Bronchial epithelial cell (primary cell): ENCODE measurements around the gene IMP4. TPM values are rescaled to one million over a fixed set of nuclear protein-coding genes. Genes with fewer than 3 reads are reported as not detected.
A peak's percentile ranks its signal among the peaks of the same experiment; 100 is the strongest.

Source experiments
- DNase-seq: peaks from one replicate; pipeline ENCODE4 v3.0.0-alpha.2; 2010; ENCODE audit warnings: low read depth
- FAIRE-seq: peaks from 2 replicates; lab custom pipeline; 2011; peaks lifted over from hg19 to GRCh38; lab: Jason Lieb, UNC
- H3K27me3 ChIP-seq: 2 replicates; pipeline ENCODE4 v1.5.1; 2011; ENCODE audit warnings: low read length; ENCODE audit not compliant: control insufficient read depth, insufficient read depth
- H3K36me3 ChIP-seq: 2 replicates; pipeline ENCODE4 v1.5.1; 2011; ENCODE audit warnings: low read length; ENCODE audit not compliant: control insufficient read depth, insufficient read depth
- H3K4me3 ChIP-seq: 2 replicates; pipeline ENCODE4 v1.5.1; 2011; ENCODE audit warnings: mild to moderate bottlenecking, low read depth, low read length, control low read depth
- total RNA-seq: library from RNA; depleted of rRNA; stranded (reverse); fragments of >200 nt; gene quantifications from 2 replicates; pipeline ENCODE4 v1.2.1, GENCODE V29; 2014
- TF ChIP-seq, protein P1 (sequence below): IDR thresholded peaks from 2 replicates; pipeline ENCODE4 v1.5.1; 2011; ENCODE audit warnings: mild to moderate bottlenecking, moderate library complexity, low read length, control low read depth, inconsistent platforms; ENCODE audit not compliant: insufficient read depth, severe bottlenecking

The IMP4 gene
- total RNA-seq, 1 donor from 2014 or later, result 173 TPM

DNA sequence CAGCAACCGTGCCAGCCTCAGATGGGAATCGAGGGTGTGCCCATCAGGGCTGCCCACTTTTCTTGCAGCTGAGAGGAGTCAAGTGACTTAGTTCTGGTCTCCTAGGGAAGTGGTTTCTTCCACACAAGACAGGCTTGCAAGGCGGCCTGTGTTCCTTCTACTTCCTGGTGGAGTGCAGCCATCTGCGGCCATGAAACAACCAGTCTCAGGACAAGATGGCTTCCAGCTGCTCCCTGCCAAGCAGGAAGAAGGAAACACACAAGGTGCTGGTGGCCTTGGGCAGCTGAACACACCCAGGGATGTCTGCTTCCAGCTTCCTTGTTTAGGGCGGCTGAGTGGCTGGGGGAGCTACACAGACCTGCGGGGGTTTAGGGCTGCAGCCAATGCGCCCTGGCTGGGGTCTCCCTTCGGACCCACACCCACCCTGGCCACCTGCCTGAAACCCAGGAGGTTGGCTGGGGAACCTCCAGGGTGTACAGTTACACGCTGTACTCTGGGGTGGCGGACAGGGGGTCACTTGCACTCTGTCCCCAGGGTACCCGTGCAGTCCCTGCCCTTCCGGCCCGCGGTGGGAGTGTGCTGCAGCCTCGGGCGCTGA lies 47.9 kb downstream of the IMP4 start:
- FAIRE-seq, result no peak
- no peak for DNase-seq
- no peaks in the 10 kb centered on the region for H3K36me3 ChIP-seq
- H3K27me3 ChIP-seq, result no peaks in the 10 kb centered on the region
- TF ChIP-seq, protein P1, sequence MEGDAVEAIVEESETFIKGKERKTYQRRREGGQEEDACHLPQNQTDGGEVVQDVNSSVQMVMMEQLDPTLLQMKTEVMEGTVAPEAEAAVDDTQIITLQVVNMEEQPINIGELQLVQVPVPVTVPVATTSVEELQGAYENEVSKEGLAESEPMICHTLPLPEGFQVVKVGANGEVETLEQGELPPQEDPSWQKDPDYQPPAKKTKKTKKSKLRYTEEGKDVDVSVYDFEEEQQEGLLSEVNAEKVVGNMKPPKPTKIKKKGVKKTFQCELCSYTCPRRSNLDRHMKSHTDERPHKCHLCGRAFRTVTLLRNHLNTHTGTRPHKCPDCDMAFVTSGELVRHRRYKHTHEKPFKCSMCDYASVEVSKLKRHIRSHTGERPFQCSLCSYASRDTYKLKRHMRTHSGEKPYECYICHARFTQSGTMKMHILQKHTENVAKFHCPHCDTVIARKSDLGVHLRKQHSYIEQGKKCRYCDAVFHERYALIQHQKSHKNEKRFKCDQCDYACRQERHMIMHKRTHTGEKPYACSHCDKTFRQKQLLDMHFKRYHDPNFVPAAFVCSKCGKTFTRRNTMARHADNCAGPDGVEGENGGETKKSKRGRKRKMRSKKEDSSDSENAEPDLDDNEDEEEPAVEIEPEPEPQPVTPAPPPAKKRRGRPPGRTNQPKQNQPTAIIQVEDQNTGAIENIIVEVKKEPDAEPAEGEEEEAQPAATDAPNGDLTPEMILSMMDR, result no peak
- peak overlapping the region; percentile 67 for H3K4me3 ChIP-seq

DNA sequence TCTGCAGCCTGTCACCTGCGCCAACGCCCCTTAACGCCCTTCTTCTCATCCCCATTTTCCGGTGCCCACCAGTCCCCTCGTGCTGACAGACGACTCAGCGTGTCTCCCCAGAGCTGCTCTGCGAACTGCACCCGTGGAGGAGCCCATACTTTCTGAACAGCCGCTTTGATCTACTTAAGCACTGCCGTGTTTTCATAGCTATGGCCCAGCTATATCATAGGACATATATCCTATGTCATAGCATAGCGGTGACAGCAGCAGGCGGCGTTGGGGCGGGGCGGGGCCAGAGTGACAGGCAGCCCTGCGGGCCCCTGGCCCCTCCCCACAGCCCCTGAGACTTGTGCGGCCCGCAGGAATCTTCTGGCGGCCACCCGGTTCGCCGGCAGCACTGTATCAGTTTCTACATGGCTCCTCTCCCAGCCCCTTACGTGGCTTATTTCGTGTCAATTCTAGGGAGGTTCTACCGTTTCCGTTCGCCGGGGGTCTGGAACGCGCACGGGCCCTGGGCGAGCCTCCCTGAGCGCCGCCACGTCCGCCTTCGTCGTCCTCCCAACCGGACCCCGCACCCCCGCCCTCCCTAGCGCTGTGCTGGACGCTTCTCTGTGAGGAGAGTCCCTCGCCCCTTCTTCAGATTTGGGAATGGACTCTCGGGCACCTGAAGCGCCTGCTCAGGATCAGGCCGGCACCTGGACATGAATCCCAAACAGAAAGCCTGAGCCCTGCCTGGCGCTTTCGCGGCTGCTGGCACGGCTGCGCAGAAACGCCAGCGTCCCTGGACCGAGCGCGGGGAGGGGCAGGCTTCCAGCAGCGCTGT lies 48.6 kb downstream of the IMP4 start:
- Histone ChIP-seq H3K4me3 (peak overlapping the region; percentile 67), H3K36me3 (no peaks in the 10 kb centered on the region), H3K27me3 (no peaks in the 10 kb centered on the region)
- FAIRE-seq (no peak), DNase-seq (peak; percentile 67)
- TF ChIP-seq, protein P1, result no peak

DNA sequence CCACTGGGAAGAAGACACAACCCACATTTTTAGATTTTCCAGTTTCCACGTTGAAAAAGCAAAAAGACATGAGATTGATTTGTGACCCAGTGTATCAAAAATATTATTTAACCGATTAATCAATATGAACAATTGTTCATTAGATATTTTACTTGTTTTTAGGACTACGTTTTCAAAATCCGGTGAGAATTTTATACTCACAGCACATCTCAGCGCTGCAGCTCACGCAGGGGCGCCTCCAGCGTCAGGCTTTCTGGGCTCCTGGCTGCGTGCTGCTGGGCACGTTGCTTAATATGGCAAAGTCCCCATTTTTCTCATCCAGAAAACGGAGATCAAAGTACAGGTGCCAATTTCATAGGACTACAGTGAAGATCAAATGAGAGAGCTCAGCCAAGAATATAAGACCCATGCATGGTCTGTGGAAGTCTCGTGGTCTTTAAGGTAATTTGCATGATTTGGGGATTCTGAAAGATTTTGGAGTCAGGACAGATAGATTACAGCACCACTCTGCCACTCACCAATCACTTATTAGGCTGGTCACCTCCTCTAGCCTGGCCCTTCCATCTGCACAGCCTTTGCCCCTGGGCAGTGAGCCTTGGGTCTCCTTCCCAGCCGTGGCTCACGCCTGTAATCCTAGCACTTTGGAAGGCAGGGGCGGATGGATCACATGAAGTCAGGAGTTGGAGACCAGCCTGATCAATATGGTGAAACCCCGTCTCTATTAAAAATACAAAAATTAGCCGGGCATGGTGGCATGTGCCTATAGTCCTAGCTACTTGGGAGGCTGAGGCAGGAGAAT lies 49.4 kb downstream of the IMP4 start:
- Histone ChIP-seq H3K27me3 (no peaks in the 10 kb centered on the region), H3K4me3 (peak overlapping the region; percentile 67), H3K36me3 (no peaks in the 10 kb centered on the region)
- DNase-seq (no peak), FAIRE-seq (no peak)
- TF ChIP-seq, protein P1, result no peak

DNA sequence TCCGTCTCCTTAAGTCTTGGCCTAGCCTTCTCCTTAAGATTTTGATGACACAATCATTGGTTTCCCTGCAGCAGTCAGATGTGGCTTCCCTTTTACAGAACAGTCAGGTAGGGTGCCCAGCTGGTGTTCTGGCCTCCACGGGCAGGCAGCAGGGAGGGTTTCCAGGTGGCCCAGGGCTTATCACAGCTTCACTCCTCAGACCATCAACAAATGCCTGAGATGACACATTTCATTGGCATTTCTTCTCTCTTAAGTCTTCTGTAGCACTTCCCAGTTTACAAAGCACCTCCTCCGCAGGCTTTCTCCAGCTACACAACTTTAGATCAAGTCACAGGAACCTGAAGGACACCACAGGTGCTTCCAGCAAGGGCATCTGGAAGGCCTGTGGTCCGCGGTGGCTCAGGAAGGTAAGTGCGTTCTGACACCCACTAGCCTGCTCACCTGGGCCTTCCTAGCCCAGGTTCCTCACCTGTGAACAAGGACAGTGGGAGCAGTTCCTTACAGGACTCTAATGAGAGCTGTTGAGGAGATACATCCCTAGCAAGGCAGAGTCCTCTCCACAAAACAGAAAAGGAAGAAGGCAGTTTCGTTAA lies 50.7 kb downstream of the IMP4 start:
- DNase-seq (peak; percentile 57), FAIRE-seq (no peak)
- no peak overlapping the region for H3K4me3 ChIP-seq
- H3K27me3 ChIP-seq, result no peaks in the 10 kb centered on the region
- H3K36me3 ChIP-seq, result no peaks in the 10 kb centered on the region
- TF ChIP-seq, protein P1, result no peak

Other genes with a start within 250 kb of the IMP4 start
- not detected in 2 replicates for gene POTEF, start 213.7 kb upstream of the IMP4 start, total RNA-seq
- 0.38 and 0.79 TPM in 2 replicates for gene CCDC74B, start 197.8 kb upstream of the IMP4 start, total RNA-seq
- 9.5 TPM in 2 replicates for gene SMPD4, start 161.3 kb upstream of the IMP4 start, total RNA-seq
- 146 and 217 TPM in 2 replicates for gene MZT2B, start 160.6 kb upstream of the IMP4 start, total RNA-seq
- gene TUBA3E, start 144.5 kb upstream of the IMP4 start, total RNA-seq, result not detected in 2 replicates
- gene PTPN18, start 13.2 kb downstream of the IMP4 start, total RNA-seq, result 12.7 and 14.5 TPM in 2 replicates
- gene POTEI, start 166.4 kb downstream of the IMP4 start, total RNA-seq, result not detected in 2 replicates
- gene CFC1B, start 178.3 kb downstream of the IMP4 start, total RNA-seq, result not detected in 2 replicates